ENCODE measurements around the gene CAMTA1. TPM values are rescaled to one million over a fixed set of nuclear protein-coding genes. Genes with fewer than 3 reads are reported as not detected.

The CAMTA1 gene
- total RNA-seq, 1 experiment from 2014 or later = 50.3 TPM

GRCh38 chr1:7130127-7130526, 344.9 kb downstream of the CAMTA1 start:
- no TSS peak for BruUV-seq (replicated peaks)
- DNase-seq = no peak
- CTCF ChIA-PET = no interaction called here
- H3K27me3 Mint-ChIP-seq (ENCODE audit: unreplicated experiment) = peaks cover 45% of the 10 kb centered on the region
- no peak overlapping the region for H3K4me3 Mint-ChIP-seq (ENCODE audit: low read depth, unreplicated experiment)
- intact Hi-C loops (cut with micrococcal nuclease; ENCODE audit: unreplicated experiment) = no loop called here
- H3K9me3 Mint-ChIP-seq (ENCODE audit: low read depth, unreplicated experiment) = no peaks in the 10 kb centered on the region
- no peaks in the 10 kb centered on the region for H3K4me1 Mint-ChIP-seq (ENCODE audit: low read depth, unreplicated experiment)
- H3K27ac Mint-ChIP-seq (ENCODE audit: unreplicated experiment) = no peak overlapping the region
- no peaks in the 10 kb centered on the region for H3K36me3 Mint-ChIP-seq (ENCODE audit: insufficient read depth, unreplicated experiment)
- TF ChIP-seq, protein P1, sequence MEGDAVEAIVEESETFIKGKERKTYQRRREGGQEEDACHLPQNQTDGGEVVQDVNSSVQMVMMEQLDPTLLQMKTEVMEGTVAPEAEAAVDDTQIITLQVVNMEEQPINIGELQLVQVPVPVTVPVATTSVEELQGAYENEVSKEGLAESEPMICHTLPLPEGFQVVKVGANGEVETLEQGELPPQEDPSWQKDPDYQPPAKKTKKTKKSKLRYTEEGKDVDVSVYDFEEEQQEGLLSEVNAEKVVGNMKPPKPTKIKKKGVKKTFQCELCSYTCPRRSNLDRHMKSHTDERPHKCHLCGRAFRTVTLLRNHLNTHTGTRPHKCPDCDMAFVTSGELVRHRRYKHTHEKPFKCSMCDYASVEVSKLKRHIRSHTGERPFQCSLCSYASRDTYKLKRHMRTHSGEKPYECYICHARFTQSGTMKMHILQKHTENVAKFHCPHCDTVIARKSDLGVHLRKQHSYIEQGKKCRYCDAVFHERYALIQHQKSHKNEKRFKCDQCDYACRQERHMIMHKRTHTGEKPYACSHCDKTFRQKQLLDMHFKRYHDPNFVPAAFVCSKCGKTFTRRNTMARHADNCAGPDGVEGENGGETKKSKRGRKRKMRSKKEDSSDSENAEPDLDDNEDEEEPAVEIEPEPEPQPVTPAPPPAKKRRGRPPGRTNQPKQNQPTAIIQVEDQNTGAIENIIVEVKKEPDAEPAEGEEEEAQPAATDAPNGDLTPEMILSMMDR (IDR thresholded peaks at IDR 0.05; ENCODE audit: unreplicated experiment) = no peak

- CTCF ChIA-PET = no interaction called here
- TF ChIP-seq, protein P1 (IDR thresholded peaks at IDR 0.05; ENCODE audit: unreplicated experiment) = no peak
These were observed 350.2 kb downstream of the CAMTA1 start for GRCh38 chr1:7135493-7135892.

DNA sequence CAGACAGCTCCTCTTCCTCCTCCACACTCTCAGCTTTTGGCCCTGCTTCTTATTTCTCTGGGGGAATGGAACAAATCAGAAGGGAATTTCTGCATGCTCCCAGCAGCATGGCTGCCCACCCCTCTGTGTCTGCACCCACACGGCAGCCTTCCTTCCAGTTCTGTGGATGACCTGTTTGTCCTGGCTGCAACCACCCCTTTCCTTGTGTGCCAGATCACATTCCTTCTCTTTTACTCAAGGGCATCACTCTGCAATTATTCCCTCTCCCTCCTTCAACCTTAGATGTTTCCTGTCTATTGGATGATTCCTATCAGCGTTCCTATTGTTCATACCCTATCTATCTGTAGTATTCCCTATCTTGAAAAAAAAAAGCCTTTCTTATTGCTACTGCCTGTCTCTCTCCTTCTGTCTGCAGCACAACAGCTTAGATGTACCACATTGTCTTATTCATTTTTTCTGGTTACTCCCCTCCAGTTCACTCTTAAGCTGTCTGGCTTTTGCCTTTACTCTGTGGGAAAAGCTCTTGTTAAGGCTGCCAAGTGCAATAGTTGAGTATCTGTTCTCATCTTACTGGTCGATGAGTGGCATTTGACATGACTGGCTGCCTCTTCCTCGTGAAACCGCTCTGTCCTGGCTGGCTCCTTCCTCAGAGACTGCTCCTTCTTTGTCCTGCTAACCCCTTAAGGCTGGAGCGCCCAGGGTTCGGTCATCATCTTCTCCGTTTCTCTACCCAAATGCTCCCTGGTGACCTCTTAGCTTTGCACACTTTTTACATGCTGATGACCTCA, 351.1 kb downstream of the CAMTA1 start:
- DNase-seq = no peak
- H3K27me3 Mint-ChIP-seq (ENCODE audit: unreplicated experiment) = peaks cover 57% of the 10 kb centered on the region
- H3K27ac Mint-ChIP-seq (ENCODE audit: unreplicated experiment) = no peak overlapping the region
- no TSS peak for BruUV-seq (replicated peaks)
- H3K9me3 Mint-ChIP-seq (ENCODE audit: low read depth, unreplicated experiment) = no peaks in the 10 kb centered on the region
- H3K36me3 Mint-ChIP-seq (ENCODE audit: insufficient read depth, unreplicated experiment) = no peaks in the 10 kb centered on the region
- no peak overlapping the region for H3K4me3 Mint-ChIP-seq (ENCODE audit: low read depth, unreplicated experiment)
- no peaks in the 10 kb centered on the region for H3K4me1 Mint-ChIP-seq (ENCODE audit: low read depth, unreplicated experiment)
- intact Hi-C loops (cut with micrococcal nuclease; ENCODE audit: unreplicated experiment) = no loop called here
- CTCF ChIA-PET = no interaction called here
- TF ChIP-seq, protein P1 (IDR thresholded peaks at IDR 0.05; ENCODE audit: unreplicated experiment) = no peak

More at GRCh38 chr1:7135493-7135892, 350.2 kb downstream of the CAMTA1 start:
- H3K4me3 Mint-ChIP-seq (ENCODE audit: low read depth, unreplicated experiment) = no peak overlapping the region
- no peaks in the 10 kb centered on the region for H3K36me3 Mint-ChIP-seq (ENCODE audit: insufficient read depth, unreplicated experiment)
- no TSS peak for BruUV-seq (replicated peaks)
- intact Hi-C loops (cut with micrococcal nuclease; ENCODE audit: unreplicated experiment) = no loop called here
- no peaks in the 10 kb centered on the region for H3K4me1 Mint-ChIP-seq (ENCODE audit: low read depth, unreplicated experiment)
- peaks cover 59% of the 10 kb centered on the region for H3K27me3 Mint-ChIP-seq (ENCODE audit: unreplicated experiment)
- no peak for DNase-seq
- H3K9me3 Mint-ChIP-seq (ENCODE audit: low read depth, unreplicated experiment) = no peaks in the 10 kb centered on the region
- no peak overlapping the region for H3K27ac Mint-ChIP-seq (ENCODE audit: unreplicated experiment)

- no peak overlapping the region for H3K4me3 Mint-ChIP-seq (ENCODE audit: low read depth, unreplicated experiment)
- TF ChIP-seq, protein P1 (IDR thresholded peaks at IDR 0.05; ENCODE audit: unreplicated experiment) = no peak
- no peaks in the 10 kb centered on the region for H3K4me1 Mint-ChIP-seq (ENCODE audit: low read depth, unreplicated experiment)
- intact Hi-C loops (cut with micrococcal nuclease; ENCODE audit: unreplicated experiment) = no loop called here
- H3K27me3 Mint-ChIP-seq (ENCODE audit: unreplicated experiment) = peaks cover 42% of the 10 kb centered on the region
- no peak overlapping the region for H3K27ac Mint-ChIP-seq (ENCODE audit: unreplicated experiment)
- no peak for DNase-seq
- no TSS peak for BruUV-seq (replicated peaks)
- CTCF ChIA-PET = no interaction called here
- no peaks in the 10 kb centered on the region for H3K36me3 Mint-ChIP-seq (ENCODE audit: insufficient read depth, unreplicated experiment)
- no peaks in the 10 kb centered on the region for H3K9me3 Mint-ChIP-seq (ENCODE audit: low read depth, unreplicated experiment)
These were observed 355.0 kb downstream of the CAMTA1 start for GRCh38 chr1:7140251-7140650.
